Kidney epithelial cell (primary cell): ENCODE results near the gene TMEM40. TPM values are rescaled to one million over a fixed set of nuclear protein-coding genes. Genes with fewer than 3 reads are reported as not detected.

ENCODE experiments used
- DNase-seq: peaks from one replicate; pipeline ENCODE4 v3.0.0-alpha.2; 2010; ENCODE audit warnings: low read depth
- H3K27me3 ChIP-seq: 2 replicates; pipeline ENCODE4 v1.6.0; 2011; ENCODE audit warnings: low read length; ENCODE audit not compliant: control insufficient read depth, insufficient read depth
- H3K36me3 ChIP-seq: 2 replicates; pipeline ENCODE4 v1.5.1; 2011; ENCODE audit warnings: low read length; ENCODE audit not compliant: control insufficient read depth, insufficient read depth
- H3K4me3 ChIP-seq: 2 replicates; pipeline ENCODE4 v1.5.1; 2011; ENCODE audit warnings: low read depth, mild to moderate bottlenecking, control low read depth, low read length
- CTCF ChIP-seq: IDR thresholded peaks from 2 replicates; pipeline ENCODE4 v1.5.1; 2011; ENCODE audit warnings: mild to moderate bottlenecking, moderate library complexity, low read length, control low read depth, inconsistent platforms; ENCODE audit not compliant: insufficient read depth, poor library complexity, severe bottlenecking
- total RNA-seq: library from RNA; depleted of rRNA; stranded (reverse); fragments of >200 nt; gene quantifications from 2 replicates; pipeline ENCODE4 v1.2.3, GENCODE V29; 2015

The TMEM40 gene
- total RNA-seq, 1 donor from 2014 or later, result 5.3 TPM

- TF ChIP-seq CTCF, result no peak
- H3K27me3 ChIP-seq, result no peaks in the 10 kb centered on the region
- H3K36me3 ChIP-seq, result no peaks in the 10 kb centered on the region
- DNase-seq, result no peak
- H3K4me3 ChIP-seq, result no peak overlapping the region
These were observed 14.1 kb upstream of the TMEM40 start for GRCh38 chr3:12773030-12773709.

GRCh38 chr3:12772462-12772861 lies 13.4 kb upstream of the TMEM40 start:
- no peak for TF ChIP-seq CTCF
- Histone ChIP-seq H3K36me3 (no peaks in the 10 kb centered on the region), H3K27me3 (no peaks in the 10 kb centered on the region), H3K4me3 (no peak overlapping the region)
- DNase-seq, result no peak

GRCh38 chr3:12771236-12771635 lies 12.2 kb upstream of the TMEM40 start:
- Histone ChIP-seq H3K36me3 (no peaks in the 10 kb centered on the region), H3K27me3 (no peaks in the 10 kb centered on the region), H3K4me3 (no peak overlapping the region)
- no peak for TF ChIP-seq CTCF
- no peak for DNase-seq

- H3K27me3 ChIP-seq, result no peaks in the 10 kb centered on the region
- no peaks in the 10 kb centered on the region for H3K36me3 ChIP-seq
- TF ChIP-seq CTCF, result no peak
- no peak for DNase-seq
- H3K4me3 ChIP-seq, result no peak overlapping the region
These were observed 10.7 kb upstream of the TMEM40 start for GRCh38 chr3:12769761-12770160.

- Histone ChIP-seq H3K36me3 (no peaks in the 10 kb centered on the region), H3K4me3 (no peak overlapping the region), H3K27me3 (no peaks in the 10 kb centered on the region)
- no peak for DNase-seq
- TF ChIP-seq CTCF, result no peak
These were observed 9.8 kb upstream of the TMEM40 start for GRCh38 chr3:12768579-12769527.
